Vagina (tissue), 2 donors: Measurements from ENCODE around the gene FUBP3. TPM values are rescaled to one million over a fixed set of nuclear protein-coding genes. Genes with fewer than 3 reads are reported as not detected.
A peak's percentile ranks its signal among the peaks of the same experiment; 100 is the strongest.

ENCODE experiments used
- DNase-seq, 2 donors: peaks; one replicate each; pipeline ENCODE4 v3.0.0-alpha.2; 2017; ENCODE audit errors: extremely low spot score in 2 of 2
- H3K27ac ChIP-seq: fragments of 200-600 bp; sonication (generic); one replicate; pipeline ENCODE4 v1.5.1; 2019
- H3K27me3 ChIP-seq: fragments of 200-600 bp; sonication (generic); one replicate; pipeline ENCODE4 v1.5.1; 2019
- H3K36me3 ChIP-seq, 2 donors: fragments of 200-600 bp; sonication (generic); one replicate each; pipeline ENCODE4 v1.5.1; 2017 to 2019
- H3K4me1 ChIP-seq: fragments of 200-600 bp; sonication (generic); one replicate; pipeline ENCODE4 v1.5.1; 2019
- H3K4me3 ChIP-seq, 2 donors: fragments of 200-600 bp; sonication (generic); 1 replicate in 1 of 2; 2 replicates in 1 of 2; pipeline ENCODE4 v1.5.1; 2016 to 2019
- H3K9me3 ChIP-seq: fragments of 200-600 bp; sonication (generic); one replicate; pipeline ENCODE4 v1.5.1; 2019
- POLR2A ChIP-seq, 2 donors: fragments of 450-650 bp; IDR thresholded peaks; one replicate each; pipeline ENCODE4 v1.6.1; 2017; ENCODE audit warnings: antibody characterized with exemption in 2 of 2, mild to moderate bottlenecking in 2 of 2, moderate library complexity in 2 of 2
- POLR2AphosphoS5 ChIP-seq, 2 donors: sonication (generic); formaldehyde crosslinking; IDR thresholded peaks; one replicate each; pipeline ENCODE4 v1.9.0; 2017; ENCODE audit warnings: antibody characterized with exemption in 2 of 2, mild to moderate bottlenecking in 2 of 2, low read depth in 1 of 2; ENCODE audit not compliant: insufficient read depth in 1 of 2
- intact Hi-C: fragments of 100-400 bp; cut with DNase I; formaldehyde crosslinking; loops from one replicate; pipeline ENCODE4 v1.15.1; 2023
- total RNA-seq: library from RNA; depleted of rRNA; stranded (reverse); fragments of >200 nt; gene quantifications from one replicate; pipeline ENCODE4 v1.2.3, GENCODE V29; 2016
- TF ChIP-seq, protein P1 (sequence below), 3 experiments: fragments of 450-650 bp in 2 of 3; fragments of 200-600 bp in 1 of 3; sonication (generic) in 1 of 3; IDR thresholded peaks; one replicate each; pipeline ENCODE4 v1.5.1; 2017 to 2019; ENCODE audit warnings: antibody characterized with exemption in 3 of 3, mild to moderate bottlenecking in 2 of 3, moderate library complexity in 2 of 3

The FUBP3 gene
- total RNA-seq, 1 donor from 2014 or later, result 33.6 TPM

- Histone ChIP-seq H3K4me1 (peaks cover 74% of the 10 kb centered on the region), H3K36me3 (no peaks in the 10 kb centered on the region), H3K27ac (no peak within 1 kb of the TSS), H3K4me3 (peak within 1 kb of the TSS in 1 of 2 donors; percentile 36), H3K9me3 (no peaks in the 10 kb centered on the region), H3K27me3 (peaks cover 46% of the 10 kb centered on the region)
- DNase-seq, result no peak
- intact Hi-C loops, result no loop called here
- TF ChIP-seq POLR2A (IDR thresholded peaks at IDR 0.05) (no peak), POLR2AphosphoS5 (IDR thresholded peaks at IDR 0.05; ENCODE audit: insufficient read depth in 1 of 2, low read depth in 1 of 2) (no peak)
- TF ChIP-seq, protein P1, sequence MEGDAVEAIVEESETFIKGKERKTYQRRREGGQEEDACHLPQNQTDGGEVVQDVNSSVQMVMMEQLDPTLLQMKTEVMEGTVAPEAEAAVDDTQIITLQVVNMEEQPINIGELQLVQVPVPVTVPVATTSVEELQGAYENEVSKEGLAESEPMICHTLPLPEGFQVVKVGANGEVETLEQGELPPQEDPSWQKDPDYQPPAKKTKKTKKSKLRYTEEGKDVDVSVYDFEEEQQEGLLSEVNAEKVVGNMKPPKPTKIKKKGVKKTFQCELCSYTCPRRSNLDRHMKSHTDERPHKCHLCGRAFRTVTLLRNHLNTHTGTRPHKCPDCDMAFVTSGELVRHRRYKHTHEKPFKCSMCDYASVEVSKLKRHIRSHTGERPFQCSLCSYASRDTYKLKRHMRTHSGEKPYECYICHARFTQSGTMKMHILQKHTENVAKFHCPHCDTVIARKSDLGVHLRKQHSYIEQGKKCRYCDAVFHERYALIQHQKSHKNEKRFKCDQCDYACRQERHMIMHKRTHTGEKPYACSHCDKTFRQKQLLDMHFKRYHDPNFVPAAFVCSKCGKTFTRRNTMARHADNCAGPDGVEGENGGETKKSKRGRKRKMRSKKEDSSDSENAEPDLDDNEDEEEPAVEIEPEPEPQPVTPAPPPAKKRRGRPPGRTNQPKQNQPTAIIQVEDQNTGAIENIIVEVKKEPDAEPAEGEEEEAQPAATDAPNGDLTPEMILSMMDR (IDR thresholded peaks at IDR 0.05), result no peak
Observed at GRCh38 chr9:130664251-130665028, 85.1 kb downstream of the FUBP3 start, which contains the start of gene PRDM12. Gene PRDM12 (plus strand): TSS chr9:130664594. CDS start chr9:130664654, 60 bp downstream.

GRCh38 chr9:130665029-130665430, 85.7 kb downstream of the FUBP3 start:
- peak overlapping the region in 1 of 2 donors; percentile 36 for H3K4me3 ChIP-seq
- H3K9me3 ChIP-seq, result no peaks in the 10 kb centered on the region
- H3K4me1 ChIP-seq, result peaks cover 68% of the 10 kb centered on the region
- H3K27ac ChIP-seq, result no peak overlapping the region
- intact Hi-C loops, result no loop called here
- no peak for DNase-seq
- no peak for TF ChIP-seq POLR2AphosphoS5 (IDR thresholded peaks at IDR 0.05; ENCODE audit: insufficient read depth in 1 of 2, low read depth in 1 of 2)
- TF ChIP-seq POLR2A (IDR thresholded peaks at IDR 0.05), result no peak
- TF ChIP-seq, protein P1 (IDR thresholded peaks at IDR 0.05), result no peak
- H3K27me3 ChIP-seq, result peaks cover 45% of the 10 kb centered on the region
- no peaks in the 10 kb centered on the region for H3K36me3 ChIP-seq

- Histone ChIP-seq H3K27ac (no peak overlapping the region), H3K4me3 (peak overlapping the region in 1 of 2 donors; percentile 10), H3K9me3 (no peaks in the 10 kb centered on the region), H3K4me1 (peaks cover 62% of the 10 kb centered on the region), H3K27me3 (peaks cover 38% of the 10 kb centered on the region), H3K36me3 (no peaks in the 10 kb centered on the region)
- DNase-seq, result no peak
- intact Hi-C loops, result no loop called here
- TF ChIP-seq, protein P1 (IDR thresholded peaks at IDR 0.05), result no peak
- TF ChIP-seq POLR2AphosphoS5 (IDR thresholded peaks at IDR 0.05; ENCODE audit: insufficient read depth in 1 of 2, low read depth in 1 of 2) (no peak), POLR2A (IDR thresholded peaks at IDR 0.05) (no peak)
Observed at GRCh38 chr9:130665431-130666392, 86.3 kb downstream of the FUBP3 start.

DNA sequence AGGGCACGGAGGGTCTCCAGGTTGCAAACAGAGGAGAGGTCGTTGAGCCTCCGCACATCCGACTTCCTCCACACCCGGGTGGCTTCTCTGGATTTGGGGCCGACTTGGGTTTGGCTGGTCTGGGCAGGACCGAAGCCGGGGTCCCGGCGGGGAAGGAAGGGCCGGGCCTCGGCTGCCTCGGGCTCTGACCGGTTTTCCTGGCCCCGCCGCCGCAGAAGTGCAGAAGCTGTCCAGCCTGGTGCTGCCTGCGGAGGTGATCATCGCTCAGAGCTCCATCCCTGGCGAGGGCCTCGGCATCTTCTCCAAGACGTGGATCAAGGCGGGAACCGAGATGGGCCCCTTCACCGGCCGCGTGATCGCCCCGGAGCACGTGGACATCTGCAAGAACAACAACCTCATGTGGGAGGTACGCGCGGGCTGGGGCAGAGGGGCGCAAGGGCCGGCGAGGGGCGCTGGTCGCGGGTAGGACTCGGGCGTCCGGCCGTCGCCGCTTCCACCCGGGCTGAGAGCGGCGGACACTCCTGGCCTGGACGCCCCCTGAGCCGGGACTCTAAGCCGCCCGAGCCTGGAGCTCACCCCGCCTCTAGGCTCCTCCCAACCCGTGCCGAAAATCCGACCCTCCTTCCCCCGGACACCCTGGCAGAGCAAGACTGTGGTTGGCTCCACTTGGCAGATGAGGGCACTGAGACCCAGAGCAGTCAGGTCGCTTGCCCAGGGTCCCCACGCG, 87.2 kb downstream of the FUBP3 start:
- H3K4me3 ChIP-seq, result no peak overlapping the region
- no peak overlapping the region for H3K27ac ChIP-seq
- no peak for TF ChIP-seq POLR2AphosphoS5 (IDR thresholded peaks at IDR 0.05; ENCODE audit: insufficient read depth in 1 of 2, low read depth in 1 of 2)
- TF ChIP-seq, protein P1 (IDR thresholded peaks at IDR 0.05), result no peak
- no peak for TF ChIP-seq POLR2A (IDR thresholded peaks at IDR 0.05)
- intact Hi-C loops, result no loop called here
- peaks cover 53% of the 10 kb centered on the region for H3K4me1 ChIP-seq
- no peaks in the 10 kb centered on the region for H3K36me3 ChIP-seq
- H3K9me3 ChIP-seq, result no peaks in the 10 kb centered on the region
- no peak for DNase-seq
- H3K27me3 ChIP-seq, result peaks cover 30% of the 10 kb centered on the region
